GM12872 (cell line): ENCODE data around the gene ZAP70.

ENCODE experiments used
- TF ChIP-seq, protein P1 (sequence below): IDR thresholded peaks from 3 replicates; pipeline ENCODE4 v1.5.1; 2011; ENCODE audit warnings: low read depth, mild to moderate bottlenecking, low read length, moderate library complexity; ENCODE audit not compliant: insufficient read depth

ZAP70 gene

DNA sequence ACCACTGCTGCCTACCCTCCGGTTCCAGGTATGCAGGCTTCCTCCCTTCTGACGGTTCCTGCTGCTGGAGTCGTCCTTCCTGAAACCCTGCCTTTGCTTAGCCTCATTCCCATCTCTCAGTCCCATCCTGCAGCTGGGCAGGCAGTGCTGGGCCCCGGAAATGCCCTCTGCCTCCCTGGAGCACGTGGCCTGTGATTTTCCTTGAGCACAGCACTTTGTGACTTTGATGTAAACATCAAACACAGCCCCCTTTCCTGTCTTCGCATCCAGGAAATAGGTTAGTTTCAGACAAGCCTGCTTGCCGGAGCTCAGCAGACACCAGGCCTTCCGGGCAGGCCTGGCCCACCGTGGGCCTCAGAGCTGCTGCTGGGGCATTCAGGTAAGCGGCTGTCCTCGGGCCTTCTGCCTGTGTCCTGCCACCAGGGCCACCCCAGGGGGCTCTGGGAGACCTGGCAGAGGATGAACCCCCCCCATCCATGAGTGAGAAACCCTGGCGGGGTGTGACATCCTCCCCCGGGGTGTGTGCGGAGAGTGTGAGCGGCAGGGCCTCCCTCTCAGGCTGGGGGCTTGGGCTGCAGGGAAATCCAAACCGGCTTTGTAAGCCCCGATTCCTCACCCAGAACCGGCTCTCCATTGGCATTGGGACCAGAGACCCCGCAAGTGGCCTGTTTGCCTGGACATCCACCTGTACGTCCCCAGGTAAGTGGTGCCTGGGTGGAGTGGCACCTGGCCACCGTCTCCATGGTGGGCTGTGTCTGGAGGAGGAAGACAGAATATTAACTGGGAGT lies at the start of gene ZAP70:
Gene ZAP70 (plus strand): TSS at position 281 of the 788 bp plus-strand sequence. CDS start 10,461 bp downstream, outside the sequence.
- TF ChIP-seq, protein P1, sequence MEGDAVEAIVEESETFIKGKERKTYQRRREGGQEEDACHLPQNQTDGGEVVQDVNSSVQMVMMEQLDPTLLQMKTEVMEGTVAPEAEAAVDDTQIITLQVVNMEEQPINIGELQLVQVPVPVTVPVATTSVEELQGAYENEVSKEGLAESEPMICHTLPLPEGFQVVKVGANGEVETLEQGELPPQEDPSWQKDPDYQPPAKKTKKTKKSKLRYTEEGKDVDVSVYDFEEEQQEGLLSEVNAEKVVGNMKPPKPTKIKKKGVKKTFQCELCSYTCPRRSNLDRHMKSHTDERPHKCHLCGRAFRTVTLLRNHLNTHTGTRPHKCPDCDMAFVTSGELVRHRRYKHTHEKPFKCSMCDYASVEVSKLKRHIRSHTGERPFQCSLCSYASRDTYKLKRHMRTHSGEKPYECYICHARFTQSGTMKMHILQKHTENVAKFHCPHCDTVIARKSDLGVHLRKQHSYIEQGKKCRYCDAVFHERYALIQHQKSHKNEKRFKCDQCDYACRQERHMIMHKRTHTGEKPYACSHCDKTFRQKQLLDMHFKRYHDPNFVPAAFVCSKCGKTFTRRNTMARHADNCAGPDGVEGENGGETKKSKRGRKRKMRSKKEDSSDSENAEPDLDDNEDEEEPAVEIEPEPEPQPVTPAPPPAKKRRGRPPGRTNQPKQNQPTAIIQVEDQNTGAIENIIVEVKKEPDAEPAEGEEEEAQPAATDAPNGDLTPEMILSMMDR: no peak

DNA sequence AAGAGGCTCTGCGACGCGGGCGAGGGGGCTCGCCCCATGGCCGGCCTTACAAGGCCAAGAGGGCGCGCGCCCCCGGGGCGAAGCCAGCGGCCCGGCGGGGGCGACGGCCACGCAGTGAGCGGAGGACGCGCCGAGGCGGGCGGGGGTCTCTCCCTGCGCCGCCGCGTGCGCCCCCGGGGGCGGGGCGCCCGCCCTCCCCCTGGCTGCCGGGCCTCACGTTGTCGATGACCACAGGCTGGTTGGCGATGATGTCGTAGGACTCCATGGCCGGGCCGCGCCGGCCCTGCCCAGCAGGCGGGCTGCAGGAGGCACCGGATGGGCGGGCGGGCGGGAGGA lies 49.8 kb upstream of the ZAP70 start:
- TF ChIP-seq, protein P1: no peak

DNA sequence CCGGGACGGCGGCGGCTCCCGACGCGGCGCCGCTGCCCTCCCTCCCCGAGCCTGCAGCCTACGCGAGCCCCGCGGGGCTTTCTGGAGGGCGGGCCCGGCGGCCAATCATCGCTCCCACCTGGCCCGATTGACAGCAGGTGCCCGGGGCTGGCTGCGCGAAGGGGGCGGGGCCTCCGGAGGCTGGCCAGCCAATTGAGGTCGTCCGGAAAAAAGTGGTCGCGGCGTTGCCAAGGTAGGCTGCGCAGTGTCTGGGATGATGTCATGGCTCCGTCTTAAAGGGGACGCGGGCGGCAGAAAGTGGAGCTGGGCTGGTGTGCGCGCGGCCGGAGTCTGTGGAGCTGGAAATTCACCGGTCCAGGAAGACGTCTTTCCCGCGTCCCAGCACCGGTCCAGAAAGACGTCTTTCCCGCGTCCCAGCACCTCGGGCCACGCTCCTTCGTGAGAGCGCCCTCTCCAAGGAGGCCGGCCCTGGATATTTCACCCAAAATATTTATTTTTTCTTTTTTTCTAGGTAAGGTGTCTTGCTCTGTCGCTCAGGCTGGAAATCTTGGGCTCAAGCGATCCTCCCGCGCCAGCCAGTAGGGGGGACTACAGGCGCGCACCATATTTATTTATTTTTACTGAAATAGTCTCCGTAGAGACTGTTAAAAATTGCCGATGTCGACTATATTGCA lies 49.3 kb upstream of the ZAP70 start, which contains the start of gene ACTR1B:
Gene ACTR1B (minus strand): TSS at position 83 of the 674 bp plus-strand sequence. CDS start 154 bp downstream, outside the sequence.
- TF ChIP-seq, protein P1: peak; percentile 60

DNA sequence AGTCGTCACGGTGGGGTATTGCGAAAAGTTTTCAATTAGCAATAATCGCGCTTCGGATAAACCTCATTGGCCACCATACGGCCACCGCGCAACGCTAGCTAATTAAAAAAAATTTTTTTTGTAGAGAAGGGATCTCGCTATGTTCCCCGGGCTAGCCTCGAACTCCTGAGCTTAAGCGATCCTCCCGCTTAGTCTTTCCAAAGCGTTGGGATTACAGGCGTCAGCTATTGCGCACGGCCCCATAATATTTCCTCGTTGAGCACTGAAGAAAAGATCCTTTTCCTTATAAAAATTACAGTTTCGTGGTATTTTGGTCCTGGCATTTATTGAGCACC lies 48.8 kb upstream of the ZAP70 start:
- TF ChIP-seq, protein P1: no peak

DNA sequence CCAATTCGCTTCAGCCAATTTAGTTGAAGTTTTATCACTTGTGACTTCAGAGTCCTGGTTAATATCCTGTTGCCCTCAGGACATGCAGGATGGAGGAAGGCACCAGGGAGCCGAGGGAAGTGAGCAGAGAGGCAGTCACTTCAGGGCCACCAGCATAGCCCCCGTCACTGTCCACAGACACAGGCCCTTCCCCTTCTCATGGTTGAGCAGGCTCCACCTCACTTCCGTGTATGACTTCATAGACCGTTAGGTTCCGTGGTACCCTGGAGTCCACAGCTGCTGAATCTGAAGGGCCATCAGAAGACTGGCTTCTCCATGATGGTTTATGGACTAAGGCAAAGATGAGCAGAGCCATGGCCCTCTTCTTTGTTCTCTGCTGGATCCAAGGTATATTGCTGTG lies 43.9 kb upstream of the ZAP70 start, which contains the start of gene C2orf92:
Gene C2orf92 (plus strand): TSS at position 266 of the 400 bp plus-strand sequence. CDS start 76 bp downstream, at position 342.
- TF ChIP-seq, protein P1: no peak

DNA sequence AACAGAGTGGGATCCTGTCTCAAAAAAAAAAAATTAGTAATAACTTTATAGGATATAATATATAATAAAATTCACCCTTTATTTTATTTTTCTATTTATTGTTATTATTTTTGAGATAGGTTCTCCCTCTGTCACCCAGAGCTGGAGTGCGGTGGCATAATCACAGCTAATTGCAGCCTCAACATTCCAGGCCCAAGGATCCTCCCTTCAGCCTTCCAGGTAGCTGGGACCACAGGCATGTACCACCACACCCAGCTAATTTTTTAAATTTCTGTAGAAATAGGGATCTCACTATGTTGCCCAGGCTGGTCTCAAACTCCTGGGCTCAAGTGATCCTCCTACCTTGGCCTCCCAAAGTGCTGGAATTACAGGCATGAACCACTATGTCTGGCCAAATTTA lies 42.9 kb upstream of the ZAP70 start:
- TF ChIP-seq, protein P1: no peak

DNA sequence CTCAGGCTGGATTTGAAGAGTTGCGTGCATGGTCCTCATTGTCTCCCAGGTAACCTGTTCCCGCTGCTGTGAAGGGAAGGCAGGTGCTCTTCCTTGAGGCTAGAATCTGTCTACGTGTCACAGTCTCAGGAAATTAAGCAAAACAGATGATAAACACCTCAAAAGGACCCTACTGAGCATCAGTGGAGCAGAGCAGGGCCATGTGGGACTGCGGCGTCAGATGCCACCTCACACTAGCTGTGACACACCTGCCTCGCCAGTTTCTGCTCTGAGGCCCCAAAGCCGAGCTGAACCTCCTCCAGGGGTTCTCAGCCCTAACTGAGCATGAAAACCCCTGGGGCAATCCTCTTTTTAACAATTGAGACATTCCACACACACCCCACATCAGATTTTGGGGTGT lies 41.9 kb upstream of the ZAP70 start:
- TF ChIP-seq, protein P1: no peak
